ENCODE results near the gene AIF1L. TPM values are rescaled to one million over a fixed set of nuclear protein-coding genes. Genes with fewer than 3 reads are reported as not detected.
"Not testable (repeated sequence)": the region's sequence is repeated elsewhere in the genome, so short reads cannot be mapped to it uniquely, and the experiment has no call there.

AIF1L gene
- total RNA-seq, 1 experiment from 2014 or later, result 103 TPM

DNA sequence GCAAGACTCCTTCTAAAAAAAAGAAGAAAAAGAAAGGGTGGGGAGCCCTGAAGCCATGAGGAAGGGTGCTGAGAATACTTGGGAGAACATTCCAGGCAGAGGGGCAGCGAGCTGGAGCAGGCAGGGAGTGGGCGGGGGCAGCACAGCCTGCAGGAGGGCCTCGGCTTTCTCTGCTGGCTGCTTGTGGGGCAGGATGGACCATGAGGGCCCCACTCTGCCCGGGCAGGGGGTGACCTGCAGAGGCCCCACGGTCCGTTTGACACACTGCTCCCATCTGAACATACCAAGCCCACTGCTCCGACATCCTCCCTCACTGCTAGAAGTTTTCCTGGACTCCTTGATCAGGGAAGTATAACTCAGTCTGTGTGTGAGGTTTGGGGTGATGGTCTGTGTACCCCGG, 17.3 kb downstream of the AIF1L start (continued):
- TF ChIP-seq, protein P1, sequence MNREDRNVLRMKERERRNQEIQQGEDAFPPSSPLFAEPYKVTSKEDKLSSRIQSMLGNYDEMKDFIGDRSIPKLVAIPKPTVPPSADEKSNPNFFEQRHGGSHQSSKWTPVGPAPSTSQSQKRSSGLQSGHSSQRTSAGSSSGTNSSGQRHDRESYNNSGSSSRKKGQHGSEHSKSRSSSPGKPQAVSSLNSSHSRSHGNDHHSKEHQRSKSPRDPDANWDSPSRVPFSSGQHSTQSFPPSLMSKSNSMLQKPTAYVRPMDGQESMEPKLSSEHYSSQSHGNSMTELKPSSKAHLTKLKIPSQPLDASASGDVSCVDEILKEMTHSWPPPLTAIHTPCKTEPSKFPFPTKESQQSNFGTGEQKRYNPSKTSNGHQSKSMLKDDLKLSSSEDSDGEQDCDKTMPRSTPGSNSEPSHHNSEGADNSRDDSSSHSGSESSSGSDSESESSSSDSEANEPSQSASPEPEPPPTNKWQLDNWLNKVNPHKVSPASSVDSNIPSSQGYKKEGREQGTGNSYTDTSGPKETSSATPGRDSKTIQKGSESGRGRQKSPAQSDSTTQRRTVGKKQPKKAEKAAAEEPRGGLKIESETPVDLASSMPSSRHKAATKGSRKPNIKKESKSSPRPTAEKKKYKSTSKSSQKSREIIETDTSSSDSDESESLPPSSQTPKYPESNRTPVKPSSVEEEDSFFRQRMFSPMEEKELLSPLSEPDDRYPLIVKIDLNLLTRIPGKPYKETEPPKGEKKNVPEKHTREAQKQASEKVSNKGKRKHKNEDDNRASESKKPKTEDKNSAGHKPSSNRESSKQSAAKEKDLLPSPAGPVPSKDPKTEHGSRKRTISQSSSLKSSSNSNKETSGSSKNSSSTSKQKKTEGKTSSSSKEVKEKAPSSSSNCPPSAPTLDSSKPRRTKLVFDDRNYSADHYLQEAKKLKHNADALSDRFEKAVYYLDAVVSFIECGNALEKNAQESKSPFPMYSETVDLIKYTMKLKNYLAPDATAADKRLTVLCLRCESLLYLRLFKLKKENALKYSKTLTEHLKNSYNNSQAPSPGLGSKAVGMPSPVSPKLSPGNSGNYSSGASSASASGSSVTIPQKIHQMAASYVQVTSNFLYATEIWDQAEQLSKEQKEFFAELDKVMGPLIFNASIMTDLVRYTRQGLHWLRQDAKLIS (CRISPR knock-in tag; IDR thresholded peaks at IDR 0.05; ENCODE audit: borderline replicate concordance), result no peak
- TF ChIP-seq JUN (CRISPR knock-in tag; IDR thresholded peaks at IDR 0.05) (no peak), ETV6 (CRISPR knock-in tag; IDR thresholded peaks at IDR 0.05) (no peak)
- TF ChIP-seq, protein P2, sequence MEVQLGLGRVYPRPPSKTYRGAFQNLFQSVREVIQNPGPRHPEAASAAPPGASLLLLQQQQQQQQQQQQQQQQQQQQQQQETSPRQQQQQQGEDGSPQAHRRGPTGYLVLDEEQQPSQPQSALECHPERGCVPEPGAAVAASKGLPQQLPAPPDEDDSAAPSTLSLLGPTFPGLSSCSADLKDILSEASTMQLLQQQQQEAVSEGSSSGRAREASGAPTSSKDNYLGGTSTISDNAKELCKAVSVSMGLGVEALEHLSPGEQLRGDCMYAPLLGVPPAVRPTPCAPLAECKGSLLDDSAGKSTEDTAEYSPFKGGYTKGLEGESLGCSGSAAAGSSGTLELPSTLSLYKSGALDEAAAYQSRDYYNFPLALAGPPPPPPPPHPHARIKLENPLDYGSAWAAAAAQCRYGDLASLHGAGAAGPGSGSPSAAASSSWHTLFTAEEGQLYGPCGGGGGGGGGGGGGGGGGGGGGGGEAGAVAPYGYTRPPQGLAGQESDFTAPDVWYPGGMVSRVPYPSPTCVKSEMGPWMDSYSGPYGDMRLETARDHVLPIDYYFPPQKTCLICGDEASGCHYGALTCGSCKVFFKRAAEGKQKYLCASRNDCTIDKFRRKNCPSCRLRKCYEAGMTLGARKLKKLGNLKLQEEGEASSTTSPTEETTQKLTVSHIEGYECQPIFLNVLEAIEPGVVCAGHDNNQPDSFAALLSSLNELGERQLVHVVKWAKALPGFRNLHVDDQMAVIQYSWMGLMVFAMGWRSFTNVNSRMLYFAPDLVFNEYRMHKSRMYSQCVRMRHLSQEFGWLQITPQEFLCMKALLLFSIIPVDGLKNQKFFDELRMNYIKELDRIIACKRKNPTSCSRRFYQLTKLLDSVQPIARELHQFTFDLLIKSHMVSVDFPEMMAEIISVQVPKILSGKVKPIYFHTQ (CRISPR knock-in tag; IDR thresholded peaks at IDR 0.05), result no peak

DNA sequence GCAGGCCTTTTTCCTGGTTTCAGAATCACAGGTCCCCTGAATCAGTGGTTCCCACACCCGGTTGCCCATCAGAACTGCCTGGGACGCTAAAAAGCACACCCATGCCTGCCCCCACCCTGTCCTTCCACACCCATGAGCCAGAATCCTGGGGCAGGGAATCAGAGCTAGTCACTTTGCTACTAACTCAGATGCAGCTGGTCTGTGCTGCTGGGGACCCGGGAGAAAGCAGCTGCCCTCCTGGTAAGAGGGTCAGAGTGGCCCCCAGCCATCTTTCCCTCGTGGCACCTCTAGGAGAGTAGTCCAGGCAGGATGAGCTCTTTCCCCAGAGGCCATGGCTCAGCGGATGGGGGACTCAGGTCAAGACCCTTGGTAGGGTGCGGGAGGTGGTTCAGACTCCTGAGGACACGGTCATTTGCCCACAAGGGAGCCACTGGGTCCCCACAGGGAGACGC, 17.8 kb downstream of the AIF1L start:
- H3K9me3 Mint-ChIP-seq, result no peaks in the 10 kb centered on the region
- no peak overlapping the region for H3K4me3 Mint-ChIP-seq
- H3K27ac Mint-ChIP-seq, result no peak overlapping the region
- DNase-seq (ENCODE audit: low spot score), result no peak
- peaks cover 15% of the 10 kb centered on the region for H3K4me1 Mint-ChIP-seq
- CTCF ChIA-PET, result no interaction called here
- H3K27me3 Mint-ChIP-seq (ENCODE audit: low read depth), result no peaks in the 10 kb centered on the region
- peaks cover 48% of the 10 kb centered on the region for H3K36me3 Mint-ChIP-seq
- POLR2A ChIA-PET, result interaction anchor here (0.9 to 1.7 kb wide), 3 partner anchors 11 to 15 kb away, joined by 3 to 8 read pairs (median 7); no protein-coding TSS in a partner anchor
- TF ChIP-seq MYBL2 (CRISPR knock-in tag; IDR thresholded peaks at IDR 0.05) (no peak), NR1H2 (CRISPR knock-in tag; IDR thresholded peaks at IDR 0.05) (no peak), ZBTB21 (CRISPR knock-in tag; IDR thresholded peaks at IDR 0.05; ENCODE audit: borderline replicate concordance) (no peak)
- TF ChIP-seq, protein P3, sequence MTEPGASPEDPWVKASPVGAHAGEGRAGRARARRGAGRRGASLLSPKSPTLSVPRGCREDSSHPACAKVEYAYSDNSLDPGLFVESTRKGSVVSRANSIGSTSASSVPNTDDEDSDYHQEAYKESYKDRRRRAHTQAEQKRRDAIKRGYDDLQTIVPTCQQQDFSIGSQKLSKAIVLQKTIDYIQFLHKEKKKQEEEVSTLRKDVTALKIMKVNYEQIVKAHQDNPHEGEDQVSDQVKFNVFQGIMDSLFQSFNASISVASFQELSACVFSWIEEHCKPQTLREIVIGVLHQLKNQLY (CRISPR knock-in tag; IDR thresholded peaks at IDR 0.05), result no peak
- no peak for ATAC-seq

DNA sequence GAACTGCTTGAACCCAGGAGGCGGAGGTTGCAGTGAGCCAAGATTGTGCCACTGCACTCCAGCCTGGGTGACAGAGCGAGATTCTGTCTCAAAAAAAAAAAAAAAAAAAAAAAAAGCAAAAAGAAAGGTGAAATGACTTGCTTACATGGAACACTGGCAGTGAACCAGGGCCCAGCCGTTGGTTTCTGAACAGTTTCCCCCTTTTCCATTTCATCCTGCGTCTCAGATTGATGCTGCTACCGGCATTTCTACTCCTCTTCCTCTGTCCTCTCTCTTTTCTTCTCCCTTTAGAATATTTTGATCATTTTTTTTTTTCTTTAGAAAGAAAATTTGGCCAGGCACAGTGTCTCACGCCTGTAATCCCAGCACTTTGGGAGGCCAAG, 19.0 kb downstream of the AIF1L start:
- H3K9me3 Mint-ChIP-seq; H3K27ac Mint-ChIP-seq; H3K4me3 Mint-ChIP-seq; H3K27me3 Mint-ChIP-seq (ENCODE audit: low read depth); ATAC-seq; DNase-seq (ENCODE audit: low spot score); CTCF ChIA-PET; H3K4me1 Mint-ChIP-seq; POLR2A ChIA-PET: not testable (repeated sequence)
- H3K36me3 Mint-ChIP-seq, result peaks cover 54% of the 10 kb centered on the region

DNA sequence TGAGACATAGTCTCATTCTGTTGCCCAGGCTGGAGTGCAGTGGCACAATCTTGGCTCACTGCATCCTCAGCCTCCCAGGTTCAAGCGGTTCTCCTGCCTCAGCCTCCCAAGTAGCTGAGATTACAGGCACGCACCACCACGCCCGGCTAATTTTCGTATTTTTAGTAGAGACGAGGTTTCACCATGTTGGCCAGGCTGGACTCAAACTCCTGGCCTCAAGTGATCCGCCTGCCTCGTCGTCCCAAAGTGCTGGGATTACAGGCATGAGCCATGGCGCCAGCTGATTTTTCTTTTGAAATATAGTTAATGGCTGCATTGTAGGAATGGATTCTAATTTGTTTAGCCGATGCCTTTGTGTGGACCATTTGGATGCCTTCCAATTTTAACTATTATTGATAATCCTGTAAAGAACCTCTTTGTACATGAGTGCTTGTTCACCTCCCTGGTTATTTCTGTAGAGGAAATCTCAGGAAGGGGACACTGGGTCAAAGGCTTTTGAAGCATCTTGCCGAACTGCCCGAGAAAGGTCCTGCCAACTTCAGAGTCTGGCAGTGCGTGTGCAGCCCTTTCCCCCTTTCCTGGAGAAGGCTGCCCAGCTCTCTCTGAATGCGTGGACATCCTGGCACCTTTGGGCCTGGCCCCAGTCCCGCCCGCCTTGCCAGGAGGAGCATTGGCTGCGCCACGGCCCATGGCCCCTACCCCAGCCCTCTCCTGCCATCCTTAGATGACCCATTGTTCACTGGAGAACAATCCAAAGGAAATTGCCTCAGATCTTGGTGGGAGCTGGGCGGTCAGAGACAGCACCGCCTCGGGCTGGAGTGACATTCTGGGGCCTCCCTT, 20.2 kb downstream of the AIF1L start:
- Mint-ChIP-seq H3K9me3 (no peaks in the 10 kb centered on the region), H3K36me3 (peaks cover 61% of the 10 kb centered on the region), H3K4me3 (no peak overlapping the region), H3K27ac (no peak overlapping the region), H3K27me3 (ENCODE audit: low read depth) (no peaks in the 10 kb centered on the region), H3K4me1 (no peaks in the 10 kb centered on the region)
- no peak for ATAC-seq
- ChIA-PET CTCF (interaction anchor here (0.7 kb wide), 1 partner anchor 88 kb away, joined by 3 read pairs; no protein-coding TSS in a partner anchor), POLR2A (no interaction called here)
- no peak for DNase-seq (ENCODE audit: low spot score)
- TF ChIP-seq, protein P4, sequence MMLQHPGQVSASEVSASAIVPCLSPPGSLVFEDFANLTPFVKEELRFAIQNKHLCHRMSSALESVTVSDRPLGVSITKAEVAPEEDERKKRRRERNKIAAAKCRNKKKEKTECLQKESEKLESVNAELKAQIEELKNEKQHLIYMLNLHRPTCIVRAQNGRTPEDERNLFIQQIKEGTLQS (CRISPR knock-in tag; conservative IDR thresholded peaks at IDR 0.05), result no peak
- TF ChIP-seq, protein P5, sequence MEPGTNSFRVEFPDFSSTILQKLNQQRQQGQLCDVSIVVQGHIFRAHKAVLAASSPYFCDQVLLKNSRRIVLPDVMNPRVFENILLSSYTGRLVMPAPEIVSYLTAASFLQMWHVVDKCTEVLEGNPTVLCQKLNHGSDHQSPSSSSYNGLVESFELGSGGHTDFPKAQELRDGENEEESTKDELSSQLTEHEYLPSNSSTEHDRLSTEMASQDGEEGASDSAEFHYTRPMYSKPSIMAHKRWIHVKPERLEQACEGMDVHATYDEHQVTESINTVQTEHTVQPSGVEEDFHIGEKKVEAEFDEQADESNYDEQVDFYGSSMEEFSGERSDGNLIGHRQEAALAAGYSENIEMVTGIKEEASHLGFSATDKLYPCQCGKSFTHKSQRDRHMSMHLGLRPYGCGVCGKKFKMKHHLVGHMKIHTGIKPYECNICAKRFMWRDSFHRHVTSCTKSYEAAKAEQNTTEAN (CRISPR knock-in tag; IDR thresholded peaks at IDR 0.05), result no peak
- TF ChIP-seq, protein P6, sequence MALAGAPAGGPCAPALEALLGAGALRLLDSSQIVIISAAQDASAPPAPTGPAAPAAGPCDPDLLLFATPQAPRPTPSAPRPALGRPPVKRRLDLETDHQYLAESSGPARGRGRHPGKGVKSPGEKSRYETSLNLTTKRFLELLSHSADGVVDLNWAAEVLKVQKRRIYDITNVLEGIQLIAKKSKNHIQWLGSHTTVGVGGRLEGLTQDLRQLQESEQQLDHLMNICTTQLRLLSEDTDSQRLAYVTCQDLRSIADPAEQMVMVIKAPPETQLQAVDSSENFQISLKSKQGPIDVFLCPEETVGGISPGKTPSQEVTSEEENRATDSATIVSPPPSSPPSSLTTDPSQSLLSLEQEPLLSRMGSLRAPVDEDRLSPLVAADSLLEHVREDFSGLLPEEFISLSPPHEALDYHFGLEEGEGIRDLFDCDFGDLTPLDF (CRISPR knock-in tag; IDR thresholded peaks at IDR 0.05), result no peak
- TF ChIP-seq SP1 (CRISPR knock-in tag; conservative IDR thresholded peaks at IDR 0.05), result no peak
